Thyroid gland (tissue), 4 donors: ENCODE measurements around the gene RALGAPB. TPM values are rescaled to one million over a fixed set of nuclear protein-coding genes. Genes with fewer than 3 reads are reported as not detected.
A peak's percentile ranks its signal among the peaks of the same experiment; 100 is the strongest.

Experiments used
- DNase-seq, 2 donors: peaks; one replicate each; pipeline ENCODE4 v3.0.0-alpha.2; 2019
- H3K27ac ChIP-seq, 3 donors: fragments of 200-600 bp; sonication (generic); 1 replicate in 2 of 3; 2 replicates in 1 of 3; pipeline ENCODE4 v1.5.1; 2016 to 2019; ENCODE audit warnings: mild to moderate bottlenecking in 1 of 3, moderate library complexity in 1 of 3
- H3K27me3 ChIP-seq: fragments of 200-600 bp; sonication (generic); one replicate; pipeline ENCODE4 v1.5.1; 2019
- H3K36me3 ChIP-seq, 2 donors: fragments of 200-600 bp; sonication (generic); one replicate each; pipeline ENCODE4 v1.5.1; 2016 to 2019
- H3K4me1 ChIP-seq, 2 donors: fragments of 200-600 bp; sonication (generic); one replicate each; pipeline ENCODE4 v1.5.1; 2017 to 2019
- H3K4me3 ChIP-seq, 3 donors: fragments of 200-600 bp; sonication (generic); replicated peaks in 1 of 3; 1 replicate in 2 of 3; 2 replicates in 1 of 3; pipeline ENCODE4 v1.5.1; 2016; ENCODE audit warnings: mild to moderate bottlenecking in 1 of 3
- H3K9me3 ChIP-seq: fragments of 200-600 bp; sonication (generic); one replicate; pipeline ENCODE4 v1.5.1; 2017
- CTCF ChIP-seq, 6 experiments: fragments of 200-600 bp in 3 of 6; fragments of 450-650 bp in 3 of 6; sonication (generic) in 3 of 6; IDR thresholded peaks; one replicate each; pipeline ENCODE4 v1.5.1; 2016 to 2019; ENCODE audit warnings: antibody characterized with exemption in 6 of 6, mild to moderate bottlenecking in 2 of 6, inconsistent platforms in 1 of 6, moderate library complexity in 1 of 6
- POLR2A ChIP-seq, 2 donors: fragments of 450-650 bp; IDR thresholded peaks; one replicate each; pipeline ENCODE4 v1.6.1; 2017; ENCODE audit warnings: antibody characterized with exemption in 2 of 2, mild to moderate bottlenecking in 2 of 2, moderate library complexity in 1 of 2
- WGBS, 2 donors: methylation state at CpG; one replicate each; pipeline ENCODE4 v1.1.5; 2017; 5-methylcytosine and 5-hydroxymethylcytosine counted together
- intact Hi-C: fragments of 100-400 bp; cut with DNase I; formaldehyde crosslinking; loops from one replicate; pipeline ENCODE4 v1.15.1; 2023
- total RNA-seq, 4 donors: library from RNA; depleted of rRNA; stranded (reverse); fragments of >200 nt; gene quantifications; one replicate each; pipeline ENCODE4 v1.2.3, GENCODE V29; 2016

Gene RALGAPB
- total RNA-seq, 4 donors from 2014 or later = 53.6 to 79.8 (median 62.1) TPM

DNA sequence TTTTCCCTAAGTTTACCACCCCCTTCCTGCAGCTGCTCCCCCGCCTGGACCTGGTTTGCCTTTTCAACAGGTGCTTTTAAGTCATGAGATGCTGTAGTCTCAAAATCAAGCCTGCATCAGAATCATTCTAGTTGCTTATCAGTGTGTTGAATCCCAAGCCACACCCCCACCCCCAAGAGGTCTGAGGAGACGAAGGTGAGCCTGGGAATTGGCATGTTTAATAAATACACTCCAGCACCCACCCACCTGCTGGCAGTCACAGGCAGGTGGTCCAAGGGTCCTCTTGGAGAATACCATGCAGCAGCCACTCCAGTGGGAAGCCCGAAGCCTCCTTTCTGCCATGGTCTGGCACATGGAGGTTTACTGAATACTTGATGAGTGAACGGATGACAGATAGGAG is 107.3 kb downstream of the RALGAPB start:
- Histone ChIP-seq H3K36me3 (peaks cover 12 to 14% of the 10 kb centered on the region in 2 donors), H3K4me1 (peaks cover 27 to 39% of the 10 kb centered on the region in 2 donors), H3K9me3 (no peaks in the 10 kb centered on the region), H3K27me3 (no peaks in the 10 kb centered on the region), H3K4me3 (no peak overlapping the region), H3K27ac (peak overlapping the region; percentile 88 to 95 (median 93))
- WGBS, 2 donors = 55 to 63% methylated on average over 4 of the region's 4 CpGs
- TF ChIP-seq CTCF (IDR thresholded peaks at IDR 0.05) (no peak), POLR2A (IDR thresholded peaks at IDR 0.05) (no peak)
- DNase-seq = peak; percentile 35 to 52
- intact Hi-C loops = no loop called here

DNA sequence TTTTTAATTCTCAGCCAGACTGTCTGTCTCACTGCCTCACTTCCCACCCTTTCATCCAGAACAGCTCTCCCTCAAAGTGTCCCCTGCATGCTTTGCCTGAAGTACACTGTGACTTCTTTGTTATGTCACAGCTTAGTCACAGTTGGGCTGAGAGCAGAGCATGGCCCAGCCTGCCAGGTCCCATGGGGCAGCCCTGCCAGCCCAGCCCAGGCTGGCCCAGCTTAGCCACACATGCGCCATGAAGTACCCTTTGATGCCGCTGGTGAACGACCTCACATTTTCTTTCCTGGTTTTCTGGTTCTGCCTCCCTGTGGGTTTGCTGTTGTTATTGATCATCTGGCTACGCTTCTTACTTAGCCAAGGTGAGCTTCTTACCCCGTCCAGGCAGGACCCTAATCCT is 108.4 kb downstream of the RALGAPB start, which contains the start of gene ADIG:
Gene ADIG, plus strand, starts transcription at position 185 of the 400 bp plus-strand sequence. Its CDS starts 54 bp downstream, at position 239.
- 17 to 26% methylated on average over 5 of the region's 5 CpGs for WGBS, 2 donors
- Histone ChIP-seq H3K4me1 (peaks cover 27 to 39% of the 10 kb centered on the region in 2 donors), H3K36me3 (peaks cover 2 to 3% of the 10 kb centered on the region in 2 donors), H3K27ac (peak within 1 kb of the TSS; percentile 88 to 95 (median 93)), H3K4me3 (no peak within 1 kb of the TSS), H3K9me3 (no peaks in the 10 kb centered on the region), H3K27me3 (no peaks in the 10 kb centered on the region)
- peak; percentile 92 to 94 for DNase-seq
- intact Hi-C loops = no loop called here
- TF ChIP-seq POLR2A (IDR thresholded peaks at IDR 0.05) = peak in 1 of 2 donors; percentile 60
- TF ChIP-seq CTCF (IDR thresholded peaks at IDR 0.05) = peak in 3 of 6 experiments; percentile 18 to 61 (median 49)

DNA sequence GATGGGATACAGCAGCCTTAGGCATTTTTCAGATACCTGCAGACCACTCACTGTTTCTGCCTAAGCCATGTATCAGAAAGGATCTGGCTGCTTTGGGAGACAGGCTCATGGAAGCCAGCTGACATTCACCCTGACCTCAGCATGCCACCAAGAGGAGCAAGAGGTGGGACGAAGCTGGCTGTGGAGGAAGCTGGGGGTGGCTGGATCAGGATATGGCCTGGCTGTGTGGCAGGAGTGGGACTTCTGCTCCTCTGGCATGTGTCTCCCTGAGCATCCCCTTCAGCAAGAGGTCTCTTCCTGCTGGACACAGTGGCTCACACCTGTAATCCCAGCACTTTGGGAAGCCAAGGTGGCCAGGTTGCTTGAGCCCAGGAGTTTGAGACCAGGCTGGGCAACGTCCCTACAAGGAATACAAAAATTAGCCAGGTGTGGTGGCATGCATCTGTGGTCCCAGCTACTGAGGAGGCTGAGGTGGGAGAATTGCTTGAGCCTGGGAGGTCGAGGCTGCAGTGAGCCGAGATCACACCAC is 109.3 kb downstream of the RALGAPB start:
- Histone ChIP-seq H3K4me1 (peaks cover 27 to 39% of the 10 kb centered on the region in 2 donors), H3K9me3 (no peaks in the 10 kb centered on the region), H3K4me3 (no peak overlapping the region), H3K27ac (peak overlapping the region; percentile 88 to 93 (median 89)), H3K27me3 (no peaks in the 10 kb centered on the region), H3K36me3 (no peaks in the 10 kb centered on the region)
- intact Hi-C loops = no loop called here
- TF ChIP-seq CTCF (IDR thresholded peaks at IDR 0.05) (no peak), POLR2A (IDR thresholded peaks at IDR 0.05) (no peak)
- peak in 1 of 2 donors; percentile 13 for DNase-seq
- WGBS, 2 donors = 63 to 73% methylated on average over 4 of the region's 4 CpGs

GRCh38 chr20:38583306-38583705 is 110.7 kb downstream of the RALGAPB start:
- no peaks in the 10 kb centered on the region for H3K27me3 ChIP-seq
- no peak overlapping the region for H3K4me3 ChIP-seq
- no peak for DNase-seq
- TF ChIP-seq POLR2A (IDR thresholded peaks at IDR 0.05) (no peak), CTCF (IDR thresholded peaks at IDR 0.05) (no peak)
- H3K4me1 ChIP-seq = peaks cover 27 to 37% of the 10 kb centered on the region in 2 donors
- intact Hi-C loops = no loop called here
- no peaks in the 10 kb centered on the region for H3K36me3 ChIP-seq
- H3K27ac ChIP-seq = no peak overlapping the region
- WGBS, 2 donors = 94 to 100% methylated on average over 4 of the region's 4 CpGs
- no peaks in the 10 kb centered on the region for H3K9me3 ChIP-seq

DNA sequence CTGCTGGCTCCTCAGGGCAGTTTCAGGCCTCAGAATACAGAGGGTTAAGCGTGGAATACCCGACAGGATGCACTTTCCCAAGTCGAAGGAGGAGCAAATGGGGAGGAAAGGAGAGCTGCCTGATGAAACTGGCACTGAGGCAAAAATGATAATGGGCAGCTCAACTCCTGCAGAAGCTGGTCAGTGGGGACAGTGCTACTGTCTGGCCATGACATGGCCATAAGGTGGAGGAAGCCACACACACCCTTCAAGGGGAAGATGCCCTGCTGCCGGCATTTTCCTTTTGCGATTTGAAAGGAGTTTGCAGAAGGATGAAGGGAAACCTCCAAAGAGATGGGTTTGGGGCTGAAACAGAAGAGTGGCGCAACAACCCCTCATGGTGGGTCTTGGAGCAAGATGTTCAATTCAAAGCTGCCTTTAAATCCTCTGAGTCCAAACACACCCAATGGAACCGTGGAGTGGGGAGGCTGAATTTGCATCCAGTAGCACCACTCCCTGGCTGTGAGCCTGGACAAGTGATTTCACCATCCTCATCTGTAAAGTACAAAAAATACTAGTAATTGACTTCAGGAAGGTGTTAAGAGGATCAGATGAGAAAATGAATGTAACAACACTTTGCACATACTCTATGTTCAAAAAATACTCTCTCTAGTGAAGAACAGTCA is 111.6 kb downstream of the RALGAPB start:
- Histone ChIP-seq H3K27me3 (no peaks in the 10 kb centered on the region), H3K9me3 (no peaks in the 10 kb centered on the region), H3K36me3 (no peaks in the 10 kb centered on the region), H3K27ac (no peak overlapping the region), H3K4me1 (peaks cover 20 to 28% of the 10 kb centered on the region in 2 donors), H3K4me3 (no peak overlapping the region)
- TF ChIP-seq POLR2A (IDR thresholded peaks at IDR 0.05) (no peak), CTCF (IDR thresholded peaks at IDR 0.05) (no peak)
- intact Hi-C loops = no loop called here
- DNase-seq = no peak
- WGBS, 2 donors = 58 to 65% methylated on average over 7 of the region's 7 CpGs
